Common myeloid progenitor, CD34-positive (primary cell): ENCODE results near the gene CCDC68.

ENCODE experiments used
- CTCF ChIA-PET: fragments of 350-600 bp; sonication (Branson Sonifier 250); formaldehyde crosslinking; loops from one replicate; lab custom pipeline; 2021; ENCODE audit warnings: antibody characterized with exemption; lab: Charles Lee
- POLR2A ChIA-PET: fragments of 350-600 bp; sonication (Branson Sonifier 250); formaldehyde crosslinking; loops from one replicate; lab custom pipeline; 2021; ENCODE audit warnings: antibody characterized with exemption; lab: Charles Lee
- DNase-seq, 3 donors: peaks; one replicate each; pipeline versions ENCODE4 v3.0.0 to v3.0.0-alpha.2; 2013
- H3K27ac ChIP-seq, 2 experiments: 1 replicate in 1 of 2; 2 replicates in 1 of 2; pipeline ENCODE4 v1.7.0; 2013; ENCODE audit warnings: inconsistent platforms in 2 of 2, low read length in 2 of 2, mild to moderate bottlenecking in 2 of 2, low read depth in 1 of 2, moderate library complexity in 1 of 2; ENCODE audit not compliant: severe bottlenecking in 2 of 2, insufficient read depth in 1 of 2, poor library complexity in 1 of 2
- H3K27me3 ChIP-seq, 5 experiments: replicated peaks in 2 of 5; 1 replicate in 3 of 5; 2 replicates in 2 of 5; pipeline versions ENCODE4 v1.6.1 to v1.7.0; 2013; ENCODE audit warnings: low read length in 4 of 5, mild to moderate bottlenecking in 2 of 5, moderate library complexity in 2 of 5, inconsistent platforms in 1 of 5; ENCODE audit not compliant: insufficient read depth in 5 of 5, control insufficient read depth in 4 of 5
- H3K36me3 ChIP-seq, 4 experiments: 1 replicate in 2 of 4; 2 replicates in 2 of 4; pipeline versions ENCODE4 v1.6.1 to v1.7.0; 2013; ENCODE audit warnings: low read length in 3 of 4, control low read depth in 1 of 4, mild to moderate bottlenecking in 1 of 4; ENCODE audit not compliant: control insufficient read depth in 4 of 4, insufficient read depth in 4 of 4
- H3K4me1 ChIP-seq, 4 experiments: 1 replicate in 3 of 4; 2 replicates in 1 of 4; pipeline versions ENCODE4 v1.6.1 to v1.7.1; 2013; ENCODE audit warnings: low read length in 3 of 4, mild to moderate bottlenecking in 3 of 4, control low read depth in 1 of 4, inconsistent platforms in 1 of 4, moderate library complexity in 1 of 4; ENCODE audit not compliant: control insufficient read depth in 4 of 4, insufficient read depth in 4 of 4; ENCODE audit errors: control extremely low read depth in 1 of 4
- H3K4me3 ChIP-seq, 7 experiments: 1 replicate in 4 of 7; 2 replicates in 3 of 7; pipeline versions ENCODE4 v1.5.1 to v1.7.0; 2013; ENCODE audit warnings: mild to moderate bottlenecking in 7 of 7, low read length in 6 of 7, moderate library complexity in 6 of 7, inconsistent platforms in 2 of 7, low read depth in 2 of 7, control low read depth in 1 of 7; ENCODE audit not compliant: insufficient read depth in 4 of 7, control insufficient read depth in 1 of 7; ENCODE audit errors: extremely low read depth in 1 of 7
- H3K9me3 ChIP-seq, 5 experiments: 1 replicate in 4 of 5; 2 replicates in 1 of 5; pipeline versions ENCODE4 v1.6.1 to v1.7.1; 2013; ENCODE audit warnings: low read length in 4 of 5, mild to moderate bottlenecking in 2 of 5, inconsistent platforms in 1 of 5, low read depth in 1 of 5, moderate library complexity in 1 of 5; ENCODE audit not compliant: control insufficient read depth in 4 of 5, insufficient read depth in 2 of 5; ENCODE audit errors: control extremely low read depth in 1 of 5
- WGBS: methylation state at CpG from one replicate; pipeline ENCODE4 v1.1.5; 2013; ENCODE audit not compliant: insufficient coverage; 5-methylcytosine and 5-hydroxymethylcytosine counted together

CCDC68 gene

DNA sequence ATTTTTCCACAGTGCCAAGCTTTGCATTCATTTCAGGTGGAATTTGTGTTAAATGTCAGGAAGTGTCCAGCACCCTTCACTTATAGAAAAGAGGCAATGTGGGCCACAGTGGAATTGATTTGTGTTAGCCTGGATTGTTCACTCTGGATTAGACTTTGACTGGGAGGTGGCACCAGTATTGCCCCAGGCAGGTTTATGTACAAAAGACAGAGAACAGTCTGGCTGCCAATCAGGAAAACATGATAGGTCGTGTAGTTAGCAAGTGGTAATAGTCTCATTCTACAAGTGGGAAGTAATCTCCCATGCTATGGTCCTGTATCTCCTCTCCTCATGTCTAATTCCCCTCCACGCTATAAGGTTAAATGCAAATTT, 85.4 kb downstream of the CCDC68 start:
- 100% methylated on average over 1 of the region's 2 CpGs for WGBS
- no peak overlapping the region for H3K4me3 ChIP-seq
- CTCF ChIA-PET = interaction anchor here (0.6 to 5.1 kb wide), 6 partner anchors 9 to 79 kb away, joined by 3 to 34 read pairs (median 4); no protein-coding TSS in a partner anchor
- peaks cover 0 to 5% (median 0%) of the 10 kb centered on the region in 4 experiments for H3K36me3 ChIP-seq
- no peak overlapping the region for H3K27ac ChIP-seq
- POLR2A ChIA-PET = no interaction called here
- peaks cover 17 to 46% (median 37%) of the 10 kb centered on the region in 4 experiments for H3K4me1 ChIP-seq
- peak in 1 of 3 donors; percentile 21 for DNase-seq
- no peaks in the 10 kb centered on the region for H3K27me3 ChIP-seq
- H3K9me3 ChIP-seq = no peaks in the 10 kb centered on the region

- Histone ChIP-seq H3K27ac (no peak overlapping the region), H3K9me3 (peaks cover 0 to 1% (median 0%) of the 10 kb centered on the region in 5 experiments), H3K4me3 (no peak overlapping the region), H3K36me3 (peaks cover 0 to 14% (median under 1%) of the 10 kb centered on the region in 4 experiments), H3K4me1 (peaks cover 17 to 38% (median 32%) of the 10 kb centered on the region in 4 experiments), H3K27me3 (no peaks in the 10 kb centered on the region)
- POLR2A ChIA-PET = no interaction called here
- CTCF ChIA-PET = interaction anchor here (1.1 to 5.1 kb wide), 7 partner anchors 9 to 61 kb away, joined by 3 to 34 read pairs (median 4); no protein-coding TSS in a partner anchor
- no CpG with 5 or more reads among the region's 1 CpG for WGBS
- DNase-seq = peak in 1 of 3 donors; percentile 33
Measured at GRCh38 chr18:54872681-54873080, 86.6 kb downstream of the CCDC68 start.

- ChIA-PET CTCF (interaction anchor here (1.0 to 5.1 kb wide), 4 partner anchors 10 to 63 kb away, joined by 3 to 34 read pairs (median 18); no protein-coding TSS in a partner anchor), POLR2A (no interaction called here)
- DNase-seq = peak; percentile 31 to 87 (median 79)
- Histone ChIP-seq H3K27me3 (no peaks in the 10 kb centered on the region), H3K27ac (no peak overlapping the region), H3K4me1 (peaks cover 17 to 35% (median 30%) of the 10 kb centered on the region in 4 experiments), H3K4me3 (no peak overlapping the region), H3K9me3 (peaks cover 0 to 4% (median 0%) of the 10 kb centered on the region in 5 experiments), H3K36me3 (peaks cover 0 to 14% (median under 1%) of the 10 kb centered on the region in 4 experiments)
- WGBS = 30% methylated on average over 4 of the region's 6 CpGs
Measured at GRCh38 chr18:54871231-54871630, 88.0 kb downstream of the CCDC68 start.

GRCh38 chr18:54867131-54867530, 92.1 kb downstream of the CCDC68 start:
- ChIA-PET CTCF (no interaction called here), POLR2A (no interaction called here)
- H3K4me1 ChIP-seq = peaks cover 3 to 10% (median 6%) of the 10 kb centered on the region in 4 experiments
- peaks cover 0 to 4% (median 0%) of the 10 kb centered on the region in 5 experiments for H3K9me3 ChIP-seq
- 90% methylated on average over 3 of the region's 5 CpGs for WGBS
- peak in 1 of 3 donors; percentile 37 for DNase-seq
- peaks cover 0 to 20% (median 2%) of the 10 kb centered on the region in 4 experiments for H3K36me3 ChIP-seq
- no peaks in the 10 kb centered on the region for H3K27me3 ChIP-seq
- no peak overlapping the region for H3K27ac ChIP-seq
- no peak overlapping the region for H3K4me3 ChIP-seq

GRCh38 chr18:54860941-54861340, 98.3 kb downstream of the CCDC68 start:
- Histone ChIP-seq H3K27ac (no peak overlapping the region), H3K4me3 (no peak overlapping the region), H3K9me3 (no peaks in the 10 kb centered on the region), H3K36me3 (peaks cover 0 to 14% (median under 1%) of the 10 kb centered on the region in 4 experiments), H3K27me3 (no peaks in the 10 kb centered on the region), H3K4me1 (peaks cover 11 to 30% (median 21%) of the 10 kb centered on the region in 4 experiments)
- POLR2A ChIA-PET = no interaction called here
- peak in 2 of 3 donors; percentile 80 to 88 for DNase-seq
- no CpG with 5 or more reads among the region's 1 CpG for WGBS
- CTCF ChIA-PET = interaction anchor here (0.8 to 6.2 kb wide), 4 partner anchors 10 to 186 kb away, joined by 3 to 34 read pairs (median 4); no protein-coding TSS in a partner anchor

GRCh38 chr18:54859667-54860421, 99.4 kb downstream of the CCDC68 start:
- DNase-seq = no peak
- POLR2A ChIA-PET = no interaction called here
- Histone ChIP-seq H3K36me3 (peaks cover 0 to 14% (median under 1%) of the 10 kb centered on the region in 4 experiments), H3K27me3 (no peaks in the 10 kb centered on the region), H3K4me1 (peaks cover 11 to 31% (median 21%) of the 10 kb centered on the region in 4 experiments), H3K4me3 (no peak overlapping the region), H3K9me3 (no peaks in the 10 kb centered on the region), H3K27ac (no peak overlapping the region)
- CTCF ChIA-PET = interaction anchor here (0.8 to 6.2 kb wide), 4 partner anchors 9 to 185 kb away, joined by 3 to 34 read pairs (median 3); no protein-coding TSS in a partner anchor
- 92% methylated on average over 6 of the region's 9 CpGs for WGBS
